Measurements from ENCODE around the gene CLVS2.

DNA sequence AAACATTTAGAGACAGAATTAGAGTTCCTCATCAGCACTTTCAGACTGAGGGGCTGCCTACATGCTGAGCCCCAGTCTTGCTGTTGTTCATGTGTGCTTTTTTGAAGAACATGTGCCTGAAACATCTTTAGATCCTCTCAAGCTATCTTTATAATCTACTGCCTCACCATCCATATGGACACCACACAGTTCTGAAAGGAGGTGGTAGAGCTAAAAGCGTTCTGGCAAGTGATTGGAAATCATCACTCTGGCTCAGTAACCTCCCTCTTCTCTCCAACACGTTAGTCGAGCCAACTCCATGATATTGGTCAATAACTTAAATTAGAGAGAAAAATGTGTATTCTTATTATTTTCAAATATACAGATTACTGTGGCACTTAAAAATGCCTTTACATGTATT is 40.6 kb downstream of the CLVS2 start:
- no peak for TF ChIP-seq POLR2A (IDR thresholded peaks at IDR 0.05)
- TF ChIP-seq, protein P1, sequence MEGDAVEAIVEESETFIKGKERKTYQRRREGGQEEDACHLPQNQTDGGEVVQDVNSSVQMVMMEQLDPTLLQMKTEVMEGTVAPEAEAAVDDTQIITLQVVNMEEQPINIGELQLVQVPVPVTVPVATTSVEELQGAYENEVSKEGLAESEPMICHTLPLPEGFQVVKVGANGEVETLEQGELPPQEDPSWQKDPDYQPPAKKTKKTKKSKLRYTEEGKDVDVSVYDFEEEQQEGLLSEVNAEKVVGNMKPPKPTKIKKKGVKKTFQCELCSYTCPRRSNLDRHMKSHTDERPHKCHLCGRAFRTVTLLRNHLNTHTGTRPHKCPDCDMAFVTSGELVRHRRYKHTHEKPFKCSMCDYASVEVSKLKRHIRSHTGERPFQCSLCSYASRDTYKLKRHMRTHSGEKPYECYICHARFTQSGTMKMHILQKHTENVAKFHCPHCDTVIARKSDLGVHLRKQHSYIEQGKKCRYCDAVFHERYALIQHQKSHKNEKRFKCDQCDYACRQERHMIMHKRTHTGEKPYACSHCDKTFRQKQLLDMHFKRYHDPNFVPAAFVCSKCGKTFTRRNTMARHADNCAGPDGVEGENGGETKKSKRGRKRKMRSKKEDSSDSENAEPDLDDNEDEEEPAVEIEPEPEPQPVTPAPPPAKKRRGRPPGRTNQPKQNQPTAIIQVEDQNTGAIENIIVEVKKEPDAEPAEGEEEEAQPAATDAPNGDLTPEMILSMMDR (IDR thresholded peaks at IDR 0.05 in 8 of 11, conservative IDR thresholded peaks at IDR 0.05 in 3 of 11): no peak
